ENCODE data around the gene STMP1.

DNA sequence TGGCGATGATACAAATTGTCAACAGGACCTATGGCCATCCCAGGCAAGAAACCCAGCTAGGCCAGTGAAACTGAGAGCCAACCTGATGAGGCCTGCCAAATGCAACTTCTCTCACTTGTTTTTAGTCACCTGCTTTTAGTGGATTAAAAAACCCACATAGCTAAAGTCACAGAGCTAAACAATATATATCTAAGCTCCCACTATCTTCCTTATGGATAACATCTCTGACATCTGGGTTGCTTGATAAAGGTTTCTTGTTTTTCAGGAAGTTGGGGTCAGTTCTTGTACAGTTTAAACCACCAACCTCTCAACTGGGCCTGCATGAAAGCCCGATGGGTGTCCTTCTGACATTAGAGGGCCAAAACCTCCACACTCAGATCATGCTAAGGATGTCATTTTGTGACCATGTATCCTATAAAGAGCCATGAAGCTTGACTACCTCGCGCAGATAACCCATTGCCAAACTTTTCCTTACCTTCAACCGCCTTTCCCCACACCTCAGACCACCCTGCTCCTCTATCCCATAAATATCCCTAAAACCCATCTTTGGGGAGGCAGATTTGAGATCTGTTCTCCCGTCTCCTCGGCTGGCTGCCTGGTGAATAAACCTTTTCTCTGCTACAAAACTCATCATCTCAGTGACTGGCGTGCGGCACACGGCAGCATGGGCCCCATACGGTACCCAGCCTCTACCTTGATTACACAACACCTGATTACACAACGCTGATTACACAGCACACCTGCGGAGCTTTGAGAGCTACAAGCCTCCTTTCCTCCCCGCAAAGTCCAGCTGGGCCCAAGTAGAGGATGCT is 797 bp upstream of the STMP1 start:
- TF ChIP-seq, protein P1, sequence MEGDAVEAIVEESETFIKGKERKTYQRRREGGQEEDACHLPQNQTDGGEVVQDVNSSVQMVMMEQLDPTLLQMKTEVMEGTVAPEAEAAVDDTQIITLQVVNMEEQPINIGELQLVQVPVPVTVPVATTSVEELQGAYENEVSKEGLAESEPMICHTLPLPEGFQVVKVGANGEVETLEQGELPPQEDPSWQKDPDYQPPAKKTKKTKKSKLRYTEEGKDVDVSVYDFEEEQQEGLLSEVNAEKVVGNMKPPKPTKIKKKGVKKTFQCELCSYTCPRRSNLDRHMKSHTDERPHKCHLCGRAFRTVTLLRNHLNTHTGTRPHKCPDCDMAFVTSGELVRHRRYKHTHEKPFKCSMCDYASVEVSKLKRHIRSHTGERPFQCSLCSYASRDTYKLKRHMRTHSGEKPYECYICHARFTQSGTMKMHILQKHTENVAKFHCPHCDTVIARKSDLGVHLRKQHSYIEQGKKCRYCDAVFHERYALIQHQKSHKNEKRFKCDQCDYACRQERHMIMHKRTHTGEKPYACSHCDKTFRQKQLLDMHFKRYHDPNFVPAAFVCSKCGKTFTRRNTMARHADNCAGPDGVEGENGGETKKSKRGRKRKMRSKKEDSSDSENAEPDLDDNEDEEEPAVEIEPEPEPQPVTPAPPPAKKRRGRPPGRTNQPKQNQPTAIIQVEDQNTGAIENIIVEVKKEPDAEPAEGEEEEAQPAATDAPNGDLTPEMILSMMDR (IDR thresholded peaks at IDR 0.05): no peak
- no peak for TF ChIP-seq POLR2A (IDR thresholded peaks at IDR 0.05)
